GM12891 (cell line): ENCODE measurements around the gene ARHGEF11.
"Not testable (repeated sequence)": the region's sequence is repeated elsewhere in the genome, so short reads cannot be mapped to it uniquely, and the experiment has no call there.

Experiments used
- DNase-seq: peaks from one replicate; pipeline ENCODE4 v3.0.0; 2011; ENCODE audit warnings: low spot score; ENCODE audit not compliant: insufficient read length
- FAIRE-seq: peaks from 2 replicates; lab custom pipeline; 2011; peaks lifted over from hg19 to GRCh38; lab: Jason Lieb, UNC
- PAX5 ChIP-seq: IDR thresholded peaks from 2 replicates; pipeline ENCODE4 v1.6.1; 2011; ENCODE audit warnings: low read length, moderate library complexity, mild to moderate bottlenecking; ENCODE audit not compliant: insufficient read depth, severe bottlenecking
- POLR2A ChIP-seq: IDR thresholded peaks from 2 replicates; pipeline ENCODE4 v1.6.1; 2011; ENCODE audit warnings: low read depth, low read length, control low read depth
- POLR2AphosphoS5 ChIP-seq: IDR thresholded peaks from 2 replicates; pipeline ENCODE4 v1.6.1; 2011; ENCODE audit warnings: low read depth, low read length, control low read depth
- POU2F2 ChIP-seq: IDR thresholded peaks from 2 replicates; pipeline ENCODE4 v1.6.1; 2011; ENCODE audit warnings: low read depth, mild to moderate bottlenecking, control low read depth, low read length, moderate library complexity
- SPI1 ChIP-seq: IDR thresholded peaks from 2 replicates; pipeline ENCODE4 v1.6.1; 2011; ENCODE audit warnings: low read depth, low read length, control low read depth
- TAF1 ChIP-seq: IDR thresholded peaks from 2 replicates; pipeline ENCODE4 v1.6.1; 2011; ENCODE audit warnings: low read depth, low read length, control low read depth

The ARHGEF11 gene

GRCh38 chr1:157086299-157086698 lies 40.8 kb upstream of the ARHGEF11 start:
- no peak for DNase-seq
- TF ChIP-seq PAX5 = no peak
- no peak for TF ChIP-seq TAF1
- TF ChIP-seq POU2F2 = no peak
- no peak for TF ChIP-seq POLR2A
- FAIRE-seq = no peak

DNA sequence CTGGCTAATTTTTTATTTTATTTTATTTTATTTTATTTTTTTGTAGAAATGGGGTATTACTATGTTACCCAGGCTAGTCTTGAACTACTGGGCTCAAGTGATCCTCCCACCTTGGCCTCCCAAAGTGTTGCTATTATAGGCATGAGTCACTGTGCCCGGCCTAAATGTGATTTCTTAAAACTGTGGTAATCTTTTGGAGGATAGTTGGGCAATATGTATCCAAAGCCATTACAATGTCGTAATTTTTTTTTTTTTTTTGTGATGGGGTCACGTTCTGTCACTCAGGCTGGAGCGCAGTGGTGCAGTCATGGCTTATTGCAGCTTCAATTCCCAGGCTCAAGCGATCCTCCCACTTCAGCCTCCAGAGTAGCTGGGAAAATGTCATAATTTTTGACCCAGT lies 39.9 kb upstream of the ARHGEF11 start:
- no peak for FAIRE-seq
- TF ChIP-seq POLR2A = no peak
- DNase-seq = no peak

- TF ChIP-seq TAF1 (no peak), POU2F2 (no peak), SPI1 (no peak), POLR2A (no peak), POLR2AphosphoS5 (no peak), PAX5 (no peak)
- DNase-seq (no peak), FAIRE-seq (no peak)
Observed at GRCh38 chr1:157084720-157085119, 39.2 kb upstream of the ARHGEF11 start.

- FAIRE-seq (no peak), DNase-seq (no peak)
- TF ChIP-seq POU2F2 = no peak
Observed at GRCh38 chr1:157081707-157082106, 36.2 kb upstream of the ARHGEF11 start.

- FAIRE-seq (no peak), DNase-seq (no peak)
- TF ChIP-seq POLR2AphosphoS5 (no peak), POU2F2 (no peak), POLR2A (no peak), SPI1 (no peak), PAX5 (no peak), TAF1 (no peak)
Observed at GRCh38 chr1:157080714-157081113, 35.2 kb upstream of the ARHGEF11 start.

GRCh38 chr1:157077394-157077793 lies 31.9 kb upstream of the ARHGEF11 start:
- TF ChIP-seq POLR2A = no peak
- no peak for FAIRE-seq
- no peak for DNase-seq

DNA sequence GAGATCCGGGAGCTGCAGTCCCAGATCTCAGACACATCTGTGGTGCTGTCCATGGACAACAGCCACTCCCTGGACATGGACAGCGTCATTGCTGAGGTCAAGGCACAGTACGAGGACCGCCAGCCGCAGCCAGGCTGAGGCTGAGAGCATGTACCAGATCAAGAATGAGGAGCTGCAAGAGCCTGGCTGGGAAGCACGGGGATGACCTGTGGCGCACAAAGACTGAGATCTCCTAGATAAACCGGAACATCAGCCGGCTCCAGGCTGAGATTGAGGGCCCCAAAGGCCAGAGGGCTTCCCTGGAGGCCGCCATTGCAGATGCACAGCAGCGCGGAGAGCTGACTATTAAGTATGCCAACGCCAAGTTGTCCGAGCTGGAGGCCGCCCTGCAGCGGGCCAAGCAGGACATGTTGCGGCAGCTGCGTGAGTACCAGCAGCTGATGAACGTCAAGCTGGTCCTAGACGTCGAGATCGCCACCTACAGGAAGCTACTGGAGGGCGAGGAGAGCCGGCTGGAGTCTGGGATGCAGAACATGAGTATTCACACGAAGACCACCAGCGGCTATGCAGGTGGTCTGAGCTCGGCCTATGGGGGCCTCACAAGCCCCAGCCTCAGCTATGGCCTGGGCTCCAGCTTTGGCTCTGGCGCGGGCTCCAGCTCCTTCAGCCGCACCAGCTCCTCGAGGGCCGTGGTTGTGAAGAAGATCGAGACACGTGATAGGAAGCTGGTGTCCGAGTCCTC lies 28.6 kb upstream of the ARHGEF11 start:
- DNase-seq (no peak), FAIRE-seq (peak; percentile 82)
- TF ChIP-seq SPI1 (no peak), PAX5 (no peak), POLR2A (no peak), POLR2AphosphoS5 (no peak), POU2F2 (no peak), TAF1 (no peak)

DNA sequence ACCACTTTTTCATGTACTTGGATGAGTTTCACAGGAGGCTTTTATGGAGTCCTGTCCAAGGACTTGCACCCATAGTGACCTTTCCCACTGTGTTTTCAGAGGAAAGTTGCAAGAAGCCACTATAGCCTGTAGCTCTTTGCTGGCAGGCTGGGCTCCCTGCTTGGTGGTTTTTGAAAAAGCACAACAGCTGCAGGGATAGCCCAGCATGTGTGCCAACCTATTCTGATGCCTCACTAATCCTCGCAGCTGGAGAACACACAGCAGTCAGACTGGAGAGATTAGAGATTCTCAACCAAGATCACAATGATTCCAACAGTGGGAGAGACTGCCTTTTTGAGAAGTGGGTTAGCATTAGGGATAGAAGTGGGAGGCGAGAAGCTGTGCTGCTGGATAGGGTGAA lies 24.1 kb upstream of the ARHGEF11 start:
- no peak for TF ChIP-seq SPI1
- TF ChIP-seq POLR2A = no peak
- TF ChIP-seq TAF1 = no peak
- TF ChIP-seq PAX5 = no peak
- no peak for TF ChIP-seq POLR2AphosphoS5
- TF ChIP-seq POU2F2 = no peak
- DNase-seq (no peak), FAIRE-seq (no peak)

- FAIRE-seq = peak; percentile 28
- not testable (repeated sequence) for DNase-seq
Observed at GRCh38 chr1:157059241-157059640, 13.7 kb upstream of the ARHGEF11 start.

- no peak for TF ChIP-seq SPI1
- no peak for TF ChIP-seq POLR2AphosphoS5
- TF ChIP-seq POU2F2 = no peak
- TF ChIP-seq POLR2A = no peak
- no peak for TF ChIP-seq TAF1
- no peak for TF ChIP-seq PAX5
- FAIRE-seq (no peak), DNase-seq (no peak)
Observed at GRCh38 chr1:157056269-157056668, 10.7 kb upstream of the ARHGEF11 start.

- peak; percentile 61 for TF ChIP-seq SPI1
- not testable (repeated sequence) for FAIRE-seq, DNase-seq
Observed at GRCh38 chr1:157055729-157056128, 10.2 kb upstream of the ARHGEF11 start.

DNA sequence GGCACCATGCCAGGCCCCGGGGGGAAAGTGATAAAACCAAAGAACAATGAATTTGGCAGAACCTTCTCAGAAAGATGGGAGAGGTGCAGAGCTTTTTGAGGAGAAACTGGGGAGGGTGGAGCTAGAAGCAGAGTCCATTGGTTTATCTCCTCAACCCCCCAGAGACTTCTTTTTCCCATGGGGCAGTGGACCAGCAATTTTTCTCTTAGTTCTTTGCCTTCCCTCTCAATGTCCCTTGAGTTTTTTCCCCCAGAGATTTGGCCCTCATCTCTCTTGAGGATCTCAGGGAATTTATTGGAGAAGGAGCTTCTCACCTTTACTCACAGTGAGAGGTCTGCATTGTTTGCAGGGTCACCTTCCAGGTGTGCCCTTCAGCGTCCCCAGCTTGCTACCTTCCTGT lies 5.3 kb upstream of the ARHGEF11 start:
- DNase-seq (no peak), FAIRE-seq (no peak)
- no peak for TF ChIP-seq POLR2A
- TF ChIP-seq TAF1 = no peak
- TF ChIP-seq POU2F2 = no peak
- no peak for TF ChIP-seq POLR2AphosphoS5
